Iris pigment epithelial cell (primary cell): ENCODE data around the gene HOMER1.
"Not testable (repeated sequence)": the region's sequence is repeated elsewhere in the genome, so short reads cannot be mapped to it uniquely, and the experiment has no call there.

ENCODE experiments used
- DNase-seq: peaks from one replicate; pipeline ENCODE4 v3.0.0-alpha.2; 2011; ENCODE audit warnings: low read depth

The HOMER1 gene

GRCh38 chr5:79516986-79517385 lies 3.1 kb upstream of the HOMER1 start:
- DNase-seq, result no peak

GRCh38 chr5:79516331-79516730 lies 2.4 kb upstream of the HOMER1 start:
- DNase-seq, result not testable (repeated sequence)

- DNase-seq, result peak; percentile 91
Measured at GRCh38 chr5:79514391-79515105, 614 bp upstream of the HOMER1 start.

- DNase-seq, result no peak
Measured at GRCh38 chr5:79513308-79513703, 628 bp downstream of the HOMER1 start.

- peak; percentile 24 for DNase-seq
Measured at GRCh38 chr5:79512471-79513307, 1.2 kb downstream of the HOMER1 start.

- DNase-seq, result no peak
Measured at GRCh38 chr5:79512049-79512448, 1.9 kb downstream of the HOMER1 start.

GRCh38 chr5:79510638-79511037 lies 3.3 kb downstream of the HOMER1 start:
- no peak for DNase-seq

GRCh38 chr5:79509244-79509885 lies 4.6 kb downstream of the HOMER1 start:
- DNase-seq, result no peak

GRCh38 chr5:79508794-79509193 lies 5.1 kb downstream of the HOMER1 start:
- DNase-seq, result no peak

- DNase-seq, result no peak
Measured at GRCh38 chr5:79508354-79508753, 5.6 kb downstream of the HOMER1 start.

- DNase-seq, result no peak
Measured at GRCh38 chr5:79507251-79508205, 6.4 kb downstream of the HOMER1 start.

GRCh38 chr5:79505138-79505537 lies 8.8 kb downstream of the HOMER1 start:
- no peak for DNase-seq

- peak; percentile 63 for DNase-seq
Measured at GRCh38 chr5:79503794-79504495, 10.0 kb downstream of the HOMER1 start.

- peak; percentile 39 for DNase-seq
Measured at GRCh38 chr5:79499640-79500273, 14.2 kb downstream of the HOMER1 start.

- peak; percentile 58 for DNase-seq
Measured at GRCh38 chr5:79495311-79495710, 18.6 kb downstream of the HOMER1 start.

- DNase-seq, result no peak
Measured at GRCh38 chr5:79493596-79494345, 20.2 kb downstream of the HOMER1 start.

GRCh38 chr5:79491690-79492317 lies 22.1 kb downstream of the HOMER1 start:
- DNase-seq, result no peak

GRCh38 chr5:79490323-79490936 lies 23.5 kb downstream of the HOMER1 start:
- no peak for DNase-seq

GRCh38 chr5:79489773-79490172 lies 24.2 kb downstream of the HOMER1 start:
- DNase-seq, result no peak
